ENCODE measurements around the gene TMEM92.
A peak's percentile ranks its signal among the peaks of the same experiment; 100 is the strongest.
"Not testable (repeated sequence)": the region's sequence is repeated elsewhere in the genome, so short reads cannot be mapped to it uniquely, and the experiment has no call there.

TMEM92 gene

GRCh38 chr17:50283246-50283645, 9.0 kb downstream of the TMEM92 start:
- no peak overlapping the region for H3K4me3 ChIP-seq (ENCODE audit: low read length)
- no peak for TF ChIP-seq CTCF (conservative IDR thresholded peaks at IDR 0.05; ENCODE audit: low read depth, low read length)
- DNase-seq (ENCODE audit: low read depth) = no peak

GRCh38 chr17:50283714-50284113, 9.4 kb downstream of the TMEM92 start:
- no peak for DNase-seq (ENCODE audit: low read depth)
- no peak for TF ChIP-seq CTCF (conservative IDR thresholded peaks at IDR 0.05; ENCODE audit: low read depth, low read length)
- no peak overlapping the region for H3K4me3 ChIP-seq (ENCODE audit: low read length)

GRCh38 chr17:50285941-50286340, 11.7 kb downstream of the TMEM92 start:
- TF ChIP-seq CTCF (conservative IDR thresholded peaks at IDR 0.05; ENCODE audit: low read depth, low read length) = no peak
- no peak overlapping the region for H3K4me3 ChIP-seq (ENCODE audit: low read length)
- DNase-seq (ENCODE audit: low read depth) = no peak

GRCh38 chr17:50287302-50287701, 13.0 kb downstream of the TMEM92 start:
- not testable (repeated sequence) for DNase-seq (ENCODE audit: low read depth); H3K4me3 ChIP-seq (ENCODE audit: low read length)

GRCh38 chr17:50288306-50288705, 14.0 kb downstream of the TMEM92 start:
- no peak for DNase-seq (ENCODE audit: low read depth)
- TF ChIP-seq CTCF (conservative IDR thresholded peaks at IDR 0.05; ENCODE audit: low read depth, low read length) = no peak
- no peak overlapping the region for H3K4me3 ChIP-seq (ENCODE audit: low read length)

- no peak for TF ChIP-seq CTCF (conservative IDR thresholded peaks at IDR 0.05; ENCODE audit: low read depth, low read length)
- no peak for DNase-seq (ENCODE audit: low read depth)
- H3K4me3 ChIP-seq (ENCODE audit: low read length) = no peak overlapping the region
These were observed 15.0 kb downstream of the TMEM92 start for GRCh38 chr17:50289278-50289677.

GRCh38 chr17:50289991-50290702, 15.9 kb downstream of the TMEM92 start:
- no peak for TF ChIP-seq CTCF (conservative IDR thresholded peaks at IDR 0.05; ENCODE audit: low read depth, low read length)
- H3K4me3 ChIP-seq (ENCODE audit: low read length) = no peak overlapping the region
- DNase-seq (ENCODE audit: low read depth) = peak; percentile 77
